HepG2 (cell line): Measurements from ENCODE around the gene VAMP8. TPM values are rescaled to one million over a fixed set of nuclear protein-coding genes. Genes with fewer than 3 reads are reported as not detected.

Experiments used
- ATAC-seq: fragments of 200-7000 bp; cut with Tn5 transposase; 3 replicates; pipeline ENCODE4 v1.9.1; 2020; ENCODE audit warnings: mild to moderate bottlenecking, moderate library complexity
- BruUV-seq: library from RNA; stranded (reverse); fragments of 400-500 nt; replicated peaks from 2 replicates; lab custom pipeline; 2021; lab: Mats Ljungman, UMichigan
- CTCF ChIA-PET: fragments of 300-600 bp; formaldehyde crosslinking; extraction: SDS; loops from one replicate; lab custom pipeline; 2021; ENCODE audit warnings: low total read pairs, inconsistent platforms, low intra/inter-chr PET ratio; lab: Yijun Ruan, JAX
- POLR2A ChIA-PET: fragments of 350-600 bp; sonication (Branson Sonifier 250); formaldehyde crosslinking; loops from one replicate; lab custom pipeline; 2020; ENCODE audit warnings: antibody characterized with exemption, inconsistent platforms; lab: Yijun Ruan, JAX
- DNase-seq: peaks from one replicate; pipeline ENCODE4 v3.0.0-alpha.2; 2015; ENCODE audit warnings: low spot score
- FAIRE-seq: peaks from 3 replicates; lab custom pipeline; 2011; peaks lifted over from hg19 to GRCh38; lab: Jason Lieb, UNC
- H2AFZ ChIP-seq: one replicate; pipeline ENCODE4 v1.6.1; 2011; ENCODE audit warnings: low read length, inconsistent platforms
- H3K27ac ChIP-seq: fragments of 300-600 bp; 3 replicates; pipeline ENCODE4 v1.8.0; 2011; ENCODE audit warnings: mixed run types, mild to moderate bottlenecking, mixed read lengths, low read length, inconsistent platforms; ENCODE audit not compliant: insufficient read depth; ENCODE audit errors: extremely low read length
- H3K27me3 ChIP-seq, 2 experiments: fragments of 200-600 bp in 1 of 2; 2 replicates in 1 of 2; 3 replicates in 1 of 2; pipeline versions ENCODE4 v1.6.0 to v1.8.0; 2011; ENCODE audit warnings: low read length in 2 of 2, mild to moderate bottlenecking in 2 of 2, moderate library complexity in 2 of 2, inconsistent platforms in 1 of 2; ENCODE audit not compliant: insufficient read depth in 2 of 2, control insufficient read depth in 1 of 2
- H3K36me3 ChIP-seq, 2 experiments: fragments of 200-600 bp in 1 of 2; replicated peaks in 1 of 2; 2 replicates in 1 of 2; 3 replicates in 1 of 2; pipeline versions ENCODE4 v1.5.1 to v1.8.0; 2011; ENCODE audit warnings: low read length in 2 of 2, inconsistent platforms in 1 of 2; ENCODE audit not compliant: insufficient read depth in 2 of 2, control insufficient read depth in 1 of 2
- H3K4me1 ChIP-seq: 2 replicates; pipeline ENCODE4 v1.5.1; 2012; ENCODE audit warnings: low read length, inconsistent platforms; ENCODE audit not compliant: insufficient read depth
- H3K4me2 ChIP-seq: 2 replicates; pipeline ENCODE4 v1.6.0; 2011; ENCODE audit warnings: low read depth, low read length, inconsistent platforms
- H3K4me3 ChIP-seq, 3 experiments: fragments of 200-600 bp in 1 of 3; sonication (generic), shearing (Covaris generic) in 1 of 3; replicated peaks in 1 of 3; 2 replicates each; pipeline ENCODE4 v1.5.1; 2011 to 2016; ENCODE audit warnings: low read length in 3 of 3, inconsistent platforms in 2 of 3, low read depth in 2 of 3, mild to moderate bottlenecking in 2 of 3, control low read depth in 1 of 3, mixed read lengths in 1 of 3; ENCODE audit not compliant: insufficient read depth in 1 of 3
- H3K79me2 ChIP-seq: one replicate; pipeline ENCODE4 v1.6.1; 2011; ENCODE audit warnings: low read length, inconsistent platforms; ENCODE audit not compliant: insufficient read depth
- H3K9ac ChIP-seq: 2 replicates; pipeline ENCODE4 v1.6.0; 2011; ENCODE audit warnings: mild to moderate bottlenecking, low read depth, low read length, inconsistent platforms; ENCODE audit not compliant: insufficient read depth
- H3K9me3 ChIP-seq: 2 replicates; pipeline ENCODE4 v1.5.1; 2012; ENCODE audit warnings: mild to moderate bottlenecking, low read length
- H4K20me1 ChIP-seq: 2 replicates; pipeline ENCODE4 v1.6.0; 2011; ENCODE audit warnings: inconsistent platforms, mild to moderate bottlenecking, low read length, moderate library complexity; ENCODE audit not compliant: insufficient read depth
- HHEX ChIP-seq: IDR thresholded peaks from 2 replicates; pipeline ENCODE4 v1.6.1; 2016; ENCODE audit warnings: control low read depth
- KAT7 ChIP-seq: IDR thresholded peaks from 2 replicates; pipeline ENCODE4 v1.6.1; 2018; ENCODE audit warnings: borderline replicate concordance, missing compliant biosample characterization
- PHF20 ChIP-seq: sonication (generic); formaldehyde crosslinking; IDR thresholded peaks from 2 replicates; pipeline ENCODE4 v1.5.0; 2020; ENCODE audit warnings: mild to moderate bottlenecking, missing genetic modification reagents
- RFX5 ChIP-seq: IDR thresholded peaks from 2 replicates; pipeline ENCODE4 v1.6.1; 2011; ENCODE audit warnings: low read depth, low read length, improper control_type of control experiment
- SOX5 ChIP-seq: IDR thresholded peaks from 2 replicates; pipeline ENCODE4 v1.6.1; 2016; ENCODE audit warnings: borderline replicate concordance
- SP140L ChIP-seq: sonication (generic); formaldehyde crosslinking; IDR thresholded peaks from 2 replicates; pipeline ENCODE4 v1.4.0; 2020; ENCODE audit warnings: missing genetic modification reagents, borderline replicate concordance
- SPEN ChIP-seq: sonication (generic); formaldehyde crosslinking; IDR thresholded peaks from 2 replicates; pipeline ENCODE4 v1.5.1; 2020; ENCODE audit warnings: low read depth, mild to moderate bottlenecking, missing genetic modification reagents
- SRSF1 ChIP-seq: fragments of 200-400 bp; formaldehyde crosslinking; optimal IDR thresholded peaks from 2 replicates; pipeline ENCODE3; 2017; ENCODE audit warnings: mild to moderate bottlenecking, low read depth, low read length, moderate library complexity
- TCF7L2 ChIP-seq: IDR thresholded peaks from 2 replicates; pipeline ENCODE4 v1.6.1; 2011; ENCODE audit warnings: mild to moderate bottlenecking, low read depth, low read length, moderate library complexity
- TMF1 ChIP-seq: sonication (generic); formaldehyde crosslinking; IDR thresholded peaks from 2 replicates; pipeline ENCODE4 v1.8.1; 2022; ENCODE audit warnings: low read depth, missing genetic modification reagents
- ZBTB49 ChIP-seq: sonication (generic); formaldehyde crosslinking; IDR thresholded peaks from 2 replicates; pipeline ENCODE4 v1.4.0; 2020; ENCODE audit warnings: missing genetic modification reagents, borderline replicate concordance
- ZNF274 ChIP-seq: sonication (generic); formaldehyde crosslinking; IDR thresholded peaks from 2 replicates; pipeline ENCODE4 v1.5.1; 2020; ENCODE audit warnings: mild to moderate bottlenecking, missing genetic modification reagents
- ZNF550 ChIP-seq: sonication (generic); formaldehyde crosslinking; IDR thresholded peaks from 2 replicates; pipeline ENCODE4 v1.4.0; 2020; ENCODE audit warnings: mild to moderate bottlenecking, missing genetic modification reagents, borderline replicate concordance
- ZNF674 ChIP-seq: sonication (generic); formaldehyde crosslinking; IDR thresholded peaks from 2 replicates; pipeline ENCODE4 v1.5.0; 2020; ENCODE audit warnings: low read depth, mild to moderate bottlenecking, missing genetic modification reagents
- ZNF777 ChIP-seq: sonication (generic); formaldehyde crosslinking; IDR thresholded peaks from 2 replicates; pipeline ENCODE4 v1.4.0; 2020; ENCODE audit warnings: missing genetic modification reagents
- ZNF816 ChIP-seq: sonication (generic); formaldehyde crosslinking; IDR thresholded peaks from 2 replicates; pipeline ENCODE4 v1.8.0; 2022; ENCODE audit warnings: missing genetic modification reagents, mild to moderate bottlenecking, borderline replicate concordance
- WGBS: methylation state at CpG from one replicate; pipeline ENCODE4 v1.1.6; 2017; ENCODE audit warnings: low lambda C conversion rate; 5-methylcytosine and 5-hydroxymethylcytosine counted together
- in situ Hi-C: cut with HindIII; loops from 2 replicates; pipeline ENCODE4 v1.10.0; 2017; ENCODE audit warnings: low pct_unique_long_range_greater_than_20kb; ENCODE audit not compliant: extremely low pct_ligation_motif_present
- intact Hi-C: fragments of 100-400 bp; cut with micrococcal nuclease; formaldehyde crosslinking; loops from one replicate; pipeline ENCODE4 v1.10.0; 2022; ENCODE audit not compliant: unreplicated experiment
- polyA plus RNA-seq, 8 experiments: library from polyadenylated mRNA; depleted of rRNA in 3 of 8; stranded (reverse) in 7 of 8; unstranded in 1 of 8; fragments of >200 nt; fragmentation: Illumina TruSeq in 4 of 8; extraction: Trizol in 4 of 8; gene quantifications; 2 replicates each; pipeline versions ENCODE4 v1.2.1 to v1.2.3, GENCODE V29; 2011 to 2016; ENCODE audit warnings: low read depth in 4 of 8, missing spikeins in 1 of 8, mixed read lengths in 1 of 8; ENCODE audit not compliant: insufficient read depth in 1 of 8
- total RNA-seq, 5 experiments: library from RNA; depleted of rRNA; stranded (reverse); fragments of >200 nt; fragmentation: Illumina TruSeq; extraction: Trizol; gene quantifications; 2 replicates each; pipeline ENCODE4 v1.2.3, GENCODE V29; 2016; ENCODE audit warnings: low read depth in 1 of 5
- TF ChIP-seq, protein P1 (sequence below): sonication (generic); formaldehyde crosslinking; conservative IDR thresholded peaks from 2 replicates; pipeline ENCODE4 v1.4.0; 2020; ENCODE audit warnings: missing genetic modification reagents

VAMP8 gene
- total and polyA plus RNA-seq, 2 of the 13 experiments (the other 11 are each of a cell fraction or from before 2014, with no cell fraction given) = 83.3 to 157 TPM

- FAIRE-seq = peak; percentile 46
- Histone ChIP-seq H3K9me3 (no peaks in the 10 kb centered on the region), H3K4me1 (peaks cover 69% of the 10 kb centered on the region), H3K36me3 (peaks cover 9 to 23% of the 10 kb centered on the region in 2 experiments), H2AFZ (peak within 1 kb of the TSS; percentile 49), H3K27me3 (no peaks in the 10 kb centered on the region; a peak in 1 of 5 replicates), H4K20me1 (peaks cover 6% of the 10 kb centered on the region; the same call in 1 of the 2 replicates), H3K4me3 (peak within 1 kb of the TSS; percentile 92 to 100 (median 95)), H3K9ac (peak within 1 kb of the TSS; percentile 93), H3K27ac (peak within 1 kb of the TSS; percentile 58), H3K79me2 (peaks cover 20% of the 10 kb centered on the region), H3K4me2 (peak within 1 kb of the TSS; percentile 82)
- intact Hi-C loops (loop anchor here (5.0 kb wide), 1 partner anchor 190 kb away; no protein-coding TSS in a partner anchor), in situ Hi-C loops (no loop called here)
- 14% methylated on average over 65 of the region's 73 CpGs for WGBS
- CTCF ChIA-PET = no interaction called here
- peak; percentile 85 for ATAC-seq
- POLR2A ChIA-PET = interaction anchor here (0.7 to 25.9 kb wide), 14 partner anchors 9 to 287 kb away, joined by 3 to 795 read pairs (median 4); partner anchors contain the start of genes ELMOD3, GGCX, MAT2A and RETSAT
- TSS peak; percentile 50 for BruUV-seq
- DNase-seq = peak; percentile 86
- no peak for TF ChIP-seq SRSF1
- TF ChIP-seq ZNF777 (CRISPR knock-in tag) = peak; percentile 99
- TF ChIP-seq ZNF674 (CRISPR knock-in tag) = no peak
- no peak; the same call in 1 of the 2 replicates for TF ChIP-seq ZNF816 (CRISPR knock-in tag)
- TF ChIP-seq TMF1 (CRISPR knock-in tag) = peak; percentile 44; the same call in 1 of the 2 replicates
- TF ChIP-seq, protein P1, sequence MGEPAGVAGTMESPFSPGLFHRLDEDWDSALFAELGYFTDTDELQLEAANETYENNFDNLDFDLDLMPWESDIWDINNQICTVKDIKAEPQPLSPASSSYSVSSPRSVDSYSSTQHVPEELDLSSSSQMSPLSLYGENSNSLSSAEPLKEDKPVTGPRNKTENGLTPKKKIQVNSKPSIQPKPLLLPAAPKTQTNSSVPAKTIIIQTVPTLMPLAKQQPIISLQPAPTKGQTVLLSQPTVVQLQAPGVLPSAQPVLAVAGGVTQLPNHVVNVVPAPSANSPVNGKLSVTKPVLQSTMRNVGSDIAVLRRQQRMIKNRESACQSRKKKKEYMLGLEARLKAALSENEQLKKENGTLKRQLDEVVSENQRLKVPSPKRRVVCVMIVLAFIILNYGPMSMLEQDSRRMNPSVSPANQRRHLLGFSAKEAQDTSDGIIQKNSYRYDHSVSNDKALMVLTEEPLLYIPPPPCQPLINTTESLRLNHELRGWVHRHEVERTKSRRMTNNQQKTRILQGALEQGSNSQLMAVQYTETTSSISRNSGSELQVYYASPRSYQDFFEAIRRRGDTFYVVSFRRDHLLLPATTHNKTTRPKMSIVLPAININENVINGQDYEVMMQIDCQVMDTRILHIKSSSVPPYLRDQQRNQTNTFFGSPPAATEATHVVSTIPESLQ = peak; percentile 82
- peak; percentile 85 for TF ChIP-seq PHF20
- no peak for TF ChIP-seq RFX5
- TF ChIP-seq SP140L = no peak
- TF ChIP-seq SPEN = peak; percentile 98
- TF ChIP-seq HHEX (CRISPR knock-in tag) = no peak
- no peak for TF ChIP-seq ZNF274
- peak; percentile 97 for TF ChIP-seq KAT7 (CRISPR knock-in tag)
- peak; percentile 38; the same call in 1 of the 2 replicates for TF ChIP-seq SOX5
- TF ChIP-seq TCF7L2 = no peak
- TF ChIP-seq ZNF550 (CRISPR knock-in tag) = no peak
- TF ChIP-seq ZBTB49 (CRISPR knock-in tag) = no peak
These were observed 34.6 kb downstream of the VAMP8 start, which contains the start of gene C2orf68 for GRCh38 chr2:85611705-85612587. Gene C2orf68 (minus strand): TSS chr2:85612066. CDS start chr2:85611984, 82 bp downstream.
